ENCODE measurements around the gene CLEC2L.

The CLEC2L gene

GRCh38 chr7:139570626-139571025 is 47.1 kb downstream of the CLEC2L start:
- Histone ChIP-seq H3K4me3 (ENCODE audit: low read length) (no peak overlapping the region), H3K27ac (ENCODE audit: low read depth, low read length) (no peak overlapping the region), H3K36me3 (ENCODE audit: insufficient read depth, low read length) (no peaks in the 10 kb centered on the region), H3K9me3 (ENCODE audit: insufficient read depth, low read depth, low read length) (no peaks in the 10 kb centered on the region), H3K9ac (ENCODE audit: low read depth, low read length) (no peak overlapping the region), H3K4me1 (ENCODE audit: insufficient read depth, low read length) (no peaks in the 10 kb centered on the region; the same call in 1 of the 2 replicates), H3K27me3 (ENCODE audit: insufficient read depth, low read length) (no peaks in the 10 kb centered on the region)
- 83% methylated on average over 1 of the region's 5 CpGs for WGBS

DNA sequence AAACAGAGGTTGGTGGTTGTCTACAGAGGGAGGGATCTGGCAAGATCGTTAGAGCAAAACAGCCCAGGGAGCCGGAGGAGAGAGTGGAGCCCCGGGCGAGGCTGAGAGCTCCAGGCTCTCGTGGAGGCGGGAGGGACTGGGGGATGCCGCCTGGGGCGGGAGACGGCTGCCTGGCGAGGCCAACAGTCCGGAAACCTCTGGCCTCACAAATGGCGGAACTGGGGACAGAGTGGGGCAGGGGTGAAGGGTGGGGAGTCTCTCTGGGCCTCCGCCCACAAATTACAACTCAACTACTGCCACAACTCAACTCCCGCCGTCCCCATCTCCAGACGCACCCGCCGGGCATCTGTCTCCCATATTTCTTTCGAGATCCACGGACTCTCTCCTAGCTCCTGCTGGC is 47.7 kb downstream of the CLEC2L start:
- H3K9ac ChIP-seq (ENCODE audit: low read depth, low read length) = no peak overlapping the region
- WGBS = 91% methylated on average over 17 of the region's 20 CpGs
- H3K9me3 ChIP-seq (ENCODE audit: insufficient read depth, low read depth, low read length) = no peaks in the 10 kb centered on the region
- no peaks in the 10 kb centered on the region; the same call in 1 of the 2 replicates for H3K4me1 ChIP-seq (ENCODE audit: insufficient read depth, low read length)
- no peaks in the 10 kb centered on the region for H3K36me3 ChIP-seq (ENCODE audit: insufficient read depth, low read length)
- no peak overlapping the region for H3K4me3 ChIP-seq (ENCODE audit: low read length)
- no peak overlapping the region for H3K27ac ChIP-seq (ENCODE audit: low read depth, low read length)
- no peaks in the 10 kb centered on the region for H3K27me3 ChIP-seq (ENCODE audit: insufficient read depth, low read length)

GRCh38 chr7:139571651-139572050 is 48.2 kb downstream of the CLEC2L start:
- Histone ChIP-seq H3K4me3 (ENCODE audit: low read length) (no peak overlapping the region), H3K9me3 (ENCODE audit: insufficient read depth, low read depth, low read length) (no peaks in the 10 kb centered on the region), H3K36me3 (ENCODE audit: insufficient read depth, low read length) (no peaks in the 10 kb centered on the region), H3K27me3 (ENCODE audit: insufficient read depth, low read length) (no peaks in the 10 kb centered on the region), H3K27ac (ENCODE audit: low read depth, low read length) (no peak overlapping the region), H3K4me1 (ENCODE audit: insufficient read depth, low read length) (no peaks in the 10 kb centered on the region; the same call in 1 of the 2 replicates), H3K9ac (ENCODE audit: low read depth, low read length) (no peak overlapping the region)
- 95% methylated on average over 20 of the region's 20 CpGs for WGBS

DNA sequence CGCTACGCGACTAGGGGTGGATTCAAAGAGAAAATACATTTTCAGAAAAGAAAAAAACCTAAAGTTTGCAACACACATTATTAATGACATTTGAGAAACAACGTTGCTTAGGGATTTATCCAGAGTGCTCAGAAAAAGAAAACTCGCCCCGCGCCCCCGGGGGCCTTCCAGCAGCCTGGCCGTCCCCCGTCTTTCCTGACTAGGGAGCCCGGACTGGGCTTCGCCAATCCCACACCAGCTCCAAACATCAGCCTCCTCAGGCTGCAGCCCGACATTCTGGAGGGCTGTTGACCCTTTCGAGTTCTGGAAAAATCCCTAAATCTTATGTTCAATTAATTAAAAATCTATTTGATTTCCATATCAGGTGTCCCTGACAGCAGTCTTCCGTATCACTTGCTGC is 48.6 kb downstream of the CLEC2L start:
- 95% methylated on average over 15 of the region's 15 CpGs for WGBS

GRCh38 chr7:139572704-139573385 is 49.4 kb downstream of the CLEC2L start:
- no peaks in the 10 kb centered on the region for H3K27me3 ChIP-seq (ENCODE audit: insufficient read depth, low read length)
- no peak overlapping the region for H3K9ac ChIP-seq (ENCODE audit: low read depth, low read length)
- no peak overlapping the region for H3K27ac ChIP-seq (ENCODE audit: low read depth, low read length)
- H3K4me3 ChIP-seq (ENCODE audit: low read length) = no peak overlapping the region
- no peaks in the 10 kb centered on the region for H3K9me3 ChIP-seq (ENCODE audit: insufficient read depth, low read depth, low read length)
- 95% methylated on average over 29 of the region's 38 CpGs for WGBS
- no peaks in the 10 kb centered on the region for H3K4me1 ChIP-seq (ENCODE audit: insufficient read depth, low read length)
- no peaks in the 10 kb centered on the region for H3K36me3 ChIP-seq (ENCODE audit: insufficient read depth, low read length)

More for the DNA sequence above, 48.6 kb downstream of the CLEC2L start:
- Histone ChIP-seq H3K9ac (ENCODE audit: low read depth, low read length) (no peak overlapping the region), H3K4me1 (ENCODE audit: insufficient read depth, low read length) (no peaks in the 10 kb centered on the region), H3K36me3 (ENCODE audit: insufficient read depth, low read length) (no peaks in the 10 kb centered on the region), H3K27me3 (ENCODE audit: insufficient read depth, low read length) (no peaks in the 10 kb centered on the region), H3K27ac (ENCODE audit: low read depth, low read length) (no peak overlapping the region), H3K9me3 (ENCODE audit: insufficient read depth, low read depth, low read length) (no peaks in the 10 kb centered on the region), H3K4me3 (ENCODE audit: low read length) (no peak overlapping the region)

DNA sequence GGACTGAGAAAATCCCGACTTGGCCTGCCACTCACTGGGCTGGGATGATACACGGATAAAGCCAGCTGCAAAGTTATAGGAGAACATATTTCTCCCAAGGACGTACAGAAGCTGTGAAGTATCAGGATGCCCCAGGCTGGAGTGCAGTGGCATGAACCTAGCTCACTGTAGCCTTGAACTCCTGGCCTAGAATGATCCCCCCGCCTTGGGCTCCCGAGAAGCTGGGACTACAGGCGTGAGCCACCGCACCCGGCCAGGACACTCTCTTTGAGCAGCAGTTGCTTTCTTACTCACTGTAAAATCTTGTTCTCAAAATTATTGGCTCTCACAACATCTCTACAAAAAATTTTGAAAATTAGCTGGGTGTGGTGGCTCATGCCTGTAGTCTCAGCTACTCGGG is 50.4 kb downstream of the CLEC2L start:
- Histone ChIP-seq H3K27me3 (ENCODE audit: insufficient read depth, low read length) (no peaks in the 10 kb centered on the region), H3K27ac (ENCODE audit: low read depth, low read length) (no peak overlapping the region), H3K9ac (ENCODE audit: low read depth, low read length) (no peak overlapping the region), H3K9me3 (ENCODE audit: insufficient read depth, low read depth, low read length) (no peaks in the 10 kb centered on the region), H3K36me3 (ENCODE audit: insufficient read depth, low read length) (no peaks in the 10 kb centered on the region), H3K4me1 (ENCODE audit: insufficient read depth, low read length) (no peaks in the 10 kb centered on the region), H3K4me3 (ENCODE audit: low read length) (no peak overlapping the region)
- WGBS = 95% methylated on average over 9 of the region's 9 CpGs

DNA sequence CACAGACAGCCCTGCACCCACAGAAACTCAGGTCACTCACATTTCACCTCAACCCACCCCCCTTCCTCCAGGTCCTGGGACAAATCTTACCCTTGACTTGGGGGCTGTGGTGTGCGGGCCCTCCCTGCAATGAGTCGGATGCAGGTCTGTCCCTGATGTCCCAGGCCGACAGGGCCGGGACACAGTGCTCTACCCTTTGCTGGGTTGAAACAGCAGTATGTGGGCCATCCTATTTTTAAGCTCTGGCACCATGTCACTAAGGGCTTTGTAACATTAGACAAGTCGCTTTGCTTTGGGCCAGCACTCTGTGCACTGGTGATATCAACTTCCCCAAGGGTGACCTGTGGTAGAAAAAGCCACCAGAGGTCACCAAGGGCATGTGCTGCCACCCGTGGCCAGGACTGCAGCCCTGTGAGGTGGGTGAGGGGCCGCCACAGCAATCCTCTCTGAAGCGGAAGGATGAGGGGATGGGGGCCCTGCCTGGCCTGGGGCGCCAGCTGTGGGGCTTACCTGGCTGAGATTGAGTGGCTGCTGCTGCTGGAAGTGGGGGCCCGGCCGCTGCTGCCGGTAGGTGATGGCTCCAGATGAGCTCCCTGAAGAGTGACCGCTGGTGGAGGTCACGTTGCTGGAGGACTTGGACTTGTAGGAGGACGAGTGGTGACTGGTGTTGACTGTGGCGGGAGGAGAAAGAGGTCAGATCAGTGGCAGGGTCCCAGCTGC is 51.3 kb downstream of the CLEC2L start:
- WGBS = 94% methylated on average over 16 of the region's 16 CpGs
- Histone ChIP-seq H3K27me3 (ENCODE audit: insufficient read depth, low read length) (no peaks in the 10 kb centered on the region), H3K4me3 (ENCODE audit: low read length) (no peak overlapping the region), H3K9me3 (ENCODE audit: insufficient read depth, low read depth, low read length) (no peaks in the 10 kb centered on the region), H3K36me3 (ENCODE audit: insufficient read depth, low read length) (no peaks in the 10 kb centered on the region), H3K27ac (ENCODE audit: low read depth, low read length) (no peak overlapping the region), H3K9ac (ENCODE audit: low read depth, low read length) (no peak overlapping the region), H3K4me1 (ENCODE audit: insufficient read depth, low read length) (no peaks in the 10 kb centered on the region)

DNA sequence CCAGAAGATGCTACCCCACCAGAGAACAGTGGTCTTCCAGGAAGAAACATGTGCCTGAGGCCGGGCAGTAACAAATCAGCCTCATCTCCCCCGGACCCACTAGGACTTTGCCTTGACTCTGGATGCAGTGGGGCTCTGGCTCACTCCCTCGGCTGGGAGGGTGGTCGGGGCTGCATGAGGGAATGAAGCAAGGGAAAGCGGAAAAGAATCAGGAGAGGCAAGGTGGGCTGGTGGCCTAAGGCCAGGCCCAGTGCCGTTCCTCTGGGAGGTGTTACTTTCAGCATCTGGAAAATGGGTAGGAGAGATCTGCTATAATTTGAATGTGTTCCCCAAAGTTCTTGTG is 51.8 kb downstream of the CLEC2L start:
- WGBS = 97% methylated on average over 6 of the region's 6 CpGs
- H3K4me1 ChIP-seq (ENCODE audit: insufficient read depth, low read length) = no peaks in the 10 kb centered on the region
- no peak overlapping the region for H3K9ac ChIP-seq (ENCODE audit: low read depth, low read length)
- H3K27ac ChIP-seq (ENCODE audit: low read depth, low read length) = no peak overlapping the region
- no peak overlapping the region for H3K4me3 ChIP-seq (ENCODE audit: low read length)
- H3K27me3 ChIP-seq (ENCODE audit: insufficient read depth, low read length) = no peaks in the 10 kb centered on the region
- H3K36me3 ChIP-seq (ENCODE audit: insufficient read depth, low read length) = no peaks in the 10 kb centered on the region
- no peaks in the 10 kb centered on the region for H3K9me3 ChIP-seq (ENCODE audit: insufficient read depth, low read depth, low read length)

- Histone ChIP-seq H3K9me3 (ENCODE audit: insufficient read depth, low read depth, low read length) (no peaks in the 10 kb centered on the region), H3K36me3 (ENCODE audit: insufficient read depth, low read length) (no peaks in the 10 kb centered on the region; the same call in 1 of the 2 replicates), H3K27me3 (ENCODE audit: insufficient read depth, low read length) (no peaks in the 10 kb centered on the region), H3K4me1 (ENCODE audit: insufficient read depth, low read length) (no peaks in the 10 kb centered on the region), H3K9ac (ENCODE audit: low read depth, low read length) (no peak overlapping the region), H3K27ac (ENCODE audit: low read depth, low read length) (no peak overlapping the region), H3K4me3 (ENCODE audit: low read length) (no peak overlapping the region)
- WGBS = 92% methylated on average over 11 of the region's 11 CpGs
Measured at GRCh38 chr7:139576179-139576973, 52.9 kb downstream of the CLEC2L start.

- no peaks in the 10 kb centered on the region for H3K9me3 ChIP-seq (ENCODE audit: insufficient read depth, low read depth, low read length)
- no peaks in the 10 kb centered on the region for H3K4me1 ChIP-seq (ENCODE audit: insufficient read depth, low read length)
- 93% methylated on average over 3 of the region's 3 CpGs for WGBS
- H3K27me3 ChIP-seq (ENCODE audit: insufficient read depth, low read length) = no peaks in the 10 kb centered on the region
- H3K4me3 ChIP-seq (ENCODE audit: low read length) = no peak overlapping the region
- H3K27ac ChIP-seq (ENCODE audit: low read depth, low read length) = no peak overlapping the region
- H3K36me3 ChIP-seq (ENCODE audit: insufficient read depth, low read length) = peaks cover 14% of the 10 kb centered on the region; the same call in 1 of the 2 replicates
- H3K9ac ChIP-seq (ENCODE audit: low read depth, low read length) = no peak overlapping the region
Measured at GRCh38 chr7:139580435-139580834, 57.0 kb downstream of the CLEC2L start.

- WGBS = 94% methylated on average over 14 of the region's 14 CpGs
- no peaks in the 10 kb centered on the region for H3K4me1 ChIP-seq (ENCODE audit: insufficient read depth, low read length)
- H3K4me3 ChIP-seq (ENCODE audit: low read length) = no peak overlapping the region
- H3K27me3 ChIP-seq (ENCODE audit: insufficient read depth, low read length) = no peaks in the 10 kb centered on the region
- H3K27ac ChIP-seq (ENCODE audit: low read depth, low read length) = no peak overlapping the region
- no peak overlapping the region; the same call in 1 of the 2 replicates for H3K9ac ChIP-seq (ENCODE audit: low read depth, low read length)
- H3K36me3 ChIP-seq (ENCODE audit: insufficient read depth, low read length) = peaks cover 14% of the 10 kb centered on the region; the same call in 1 of the 2 replicates
- no peaks in the 10 kb centered on the region for H3K9me3 ChIP-seq (ENCODE audit: insufficient read depth, low read depth, low read length)
Measured at GRCh38 chr7:139582130-139582650, 58.7 kb downstream of the CLEC2L start.
